Gastrocnemius medialis (tissue), 4 donors: ENCODE data around the gene TRAP1.

Source experiments
- CTCF ChIP-seq, 5 experiments: fragments of 450-650 bp in 3 of 5; fragments of 200-600 bp in 2 of 5; sonication (generic) in 2 of 5; IDR thresholded peaks in 4 of 5; conservative IDR thresholded peaks in 1 of 5; 1 replicate in 4 of 5; 2 replicates in 1 of 5; pipeline ENCODE4 v1.5.1; 2016 to 2019; ENCODE audit warnings: antibody characterized with exemption in 5 of 5, mild to moderate bottlenecking in 3 of 5, moderate library complexity in 3 of 5
- POLR2A ChIP-seq, 2 donors: fragments of 450-650 bp; IDR thresholded peaks; one replicate each; pipeline ENCODE4 v1.6.1; 2017; ENCODE audit warnings: antibody characterized with exemption in 2 of 2, mild to moderate bottlenecking in 2 of 2, moderate library complexity in 2 of 2

GRCh38 chr16:3664187-3664896 lies 53.0 kb downstream of the TRAP1 start:
- TF ChIP-seq CTCF (IDR thresholded peaks at IDR 0.05 in 4 of 5, conservative IDR thresholded peaks at IDR 0.05 in 1 of 5) (no peak), POLR2A (IDR thresholded peaks at IDR 0.05) (no peak)
